ENCODE data around the gene M1AP.

M1AP gene

DNA sequence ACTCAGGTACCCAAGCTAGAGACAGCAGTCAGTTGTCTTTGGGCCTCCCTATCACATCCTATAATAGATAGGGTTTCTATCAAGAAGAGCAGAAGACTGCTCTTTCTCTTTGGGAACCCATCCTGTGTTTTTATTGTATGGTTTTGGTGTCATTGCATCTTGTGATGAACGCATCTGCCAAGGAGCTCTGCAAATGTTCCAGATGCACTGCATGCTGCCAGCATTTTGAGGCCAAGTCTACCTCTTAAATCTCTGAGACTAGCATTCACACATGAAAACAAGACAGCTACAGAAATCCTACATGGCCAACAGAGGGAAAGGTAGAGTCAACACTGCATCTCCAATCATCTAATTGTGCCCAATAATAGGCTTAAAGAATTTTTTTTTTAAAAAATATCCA is 20.0 kb upstream of the M1AP start:
- Histone ChIP-seq H3K9ac (ENCODE audit: low read depth, low read length) (no peak overlapping the region), H3K4me2 (ENCODE audit: insufficient read depth, low read length) (no peak overlapping the region), H3K27me3 (ENCODE audit: insufficient read depth, low read length, poor library complexity) (no peaks in the 10 kb centered on the region), H3K4me1 (ENCODE audit: insufficient read depth, low read length) (no peaks in the 10 kb centered on the region), H2AFZ (ENCODE audit: low read depth, low read length) (no peak overlapping the region), H3K36me3 (ENCODE audit: insufficient read depth, low read length) (no peaks in the 10 kb centered on the region), H3K4me3 (ENCODE audit: low read depth in 1 of 2, low read length in 2 of 2) (no peak overlapping the region), H4K20me1 (ENCODE audit: insufficient read depth, low read length) (no peaks in the 10 kb centered on the region), H3K27ac (ENCODE audit: low read length) (no peak overlapping the region), H3K9me3 (ENCODE audit: insufficient read depth, low read length, severe bottlenecking) (no peaks in the 10 kb centered on the region), H3K79me2 (ENCODE audit: insufficient read depth, low read length) (no peaks in the 10 kb centered on the region)
- no peak for ATAC-seq (ENCODE audit: insufficient read depth, low read depth)
- TF ChIP-seq CTCF (IDR thresholded peaks at IDR 0.05; ENCODE audit: borderline replicate concordance, extremely low read depth, low read length, poor library complexity, severe bottlenecking): no peak
- TF ChIP-seq EZH2 (IDR thresholded peaks at IDR 0.05; ENCODE audit: borderline replicate concordance, low read depth, low read length, severe bottlenecking): no peak
- no peak for DNase-seq

GRCh38 chr2:74659462-74659861 is 11.3 kb upstream of the M1AP start:
- Histone ChIP-seq H3K4me2 (ENCODE audit: insufficient read depth, low read length) (no peak overlapping the region), H3K4me1 (ENCODE audit: insufficient read depth, low read length) (peaks cover 8% of the 10 kb centered on the region), H4K20me1 (ENCODE audit: insufficient read depth, low read length) (no peaks in the 10 kb centered on the region), H3K9me3 (ENCODE audit: insufficient read depth, low read length, severe bottlenecking) (no peaks in the 10 kb centered on the region), H3K4me3 (ENCODE audit: low read depth in 1 of 2, low read length in 2 of 2) (no peak overlapping the region), H3K27ac (ENCODE audit: low read length) (no peak overlapping the region), H3K9ac (ENCODE audit: low read depth, low read length) (no peak overlapping the region), H3K36me3 (ENCODE audit: insufficient read depth, low read length) (no peaks in the 10 kb centered on the region), H3K79me2 (ENCODE audit: insufficient read depth, low read length) (no peaks in the 10 kb centered on the region), H2AFZ (ENCODE audit: low read depth, low read length) (no peak overlapping the region), H3K27me3 (ENCODE audit: insufficient read depth, low read length, poor library complexity) (no peaks in the 10 kb centered on the region)
- DNase-seq (no peak), ATAC-seq (ENCODE audit: insufficient read depth, low read depth) (no peak)
- TF ChIP-seq EZH2 (IDR thresholded peaks at IDR 0.05; ENCODE audit: borderline replicate concordance, low read depth, low read length, severe bottlenecking): no peak
- TF ChIP-seq CTCF (IDR thresholded peaks at IDR 0.05; ENCODE audit: borderline replicate concordance, extremely low read depth, low read length, poor library complexity, severe bottlenecking): no peak

- Histone ChIP-seq H2AFZ (ENCODE audit: low read depth, low read length) (no peak overlapping the region), H3K27me3 (ENCODE audit: insufficient read depth, low read length, poor library complexity) (no peaks in the 10 kb centered on the region), H3K9ac (ENCODE audit: low read depth, low read length) (no peak overlapping the region), H3K4me2 (ENCODE audit: insufficient read depth, low read length) (no peak overlapping the region), H3K4me3 (ENCODE audit: low read depth in 1 of 2, low read length in 2 of 2) (no peak overlapping the region), H3K79me2 (ENCODE audit: insufficient read depth, low read length) (no peaks in the 10 kb centered on the region), H3K27ac (ENCODE audit: low read length) (no peak overlapping the region), H4K20me1 (ENCODE audit: insufficient read depth, low read length) (no peaks in the 10 kb centered on the region), H3K4me1 (ENCODE audit: insufficient read depth, low read length) (peaks cover 18% of the 10 kb centered on the region), H3K36me3 (ENCODE audit: insufficient read depth, low read length) (no peaks in the 10 kb centered on the region), H3K9me3 (ENCODE audit: insufficient read depth, low read length, severe bottlenecking) (no peaks in the 10 kb centered on the region)
- no peak for TF ChIP-seq CTCF (IDR thresholded peaks at IDR 0.05; ENCODE audit: borderline replicate concordance, extremely low read depth, low read length, poor library complexity, severe bottlenecking)
- ATAC-seq (ENCODE audit: insufficient read depth, low read depth) (no peak), DNase-seq (no peak)
Observed at GRCh38 chr2:74658516-74658915, 10.4 kb upstream of the M1AP start.

DNA sequence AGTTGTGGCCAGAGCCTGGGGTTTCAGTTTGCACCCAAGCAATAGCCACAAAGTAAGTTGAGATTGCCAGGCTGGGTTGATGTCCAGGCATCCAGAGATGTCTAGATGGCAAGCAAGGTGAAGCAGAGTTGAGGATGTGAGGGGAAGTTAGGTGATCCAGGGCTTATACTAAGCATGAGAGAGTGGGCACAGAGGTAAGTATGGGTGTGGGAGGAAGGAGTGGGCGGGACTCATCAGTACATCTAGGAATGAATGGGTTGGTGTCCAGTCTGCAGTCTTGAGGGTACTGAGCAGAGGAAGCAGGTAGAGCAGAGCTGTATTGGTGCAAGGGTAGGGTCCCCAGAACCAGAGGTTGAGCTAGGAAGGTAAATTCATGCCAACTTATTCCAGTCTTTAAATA is 7.4 kb upstream of the M1AP start:
- peaks cover 20% of the 10 kb centered on the region for H3K4me1 ChIP-seq (ENCODE audit: insufficient read depth, low read length)
- ATAC-seq (ENCODE audit: insufficient read depth, low read depth) (no peak), DNase-seq (no peak)
- H3K27me3 ChIP-seq (ENCODE audit: insufficient read depth, low read length, poor library complexity): no peaks in the 10 kb centered on the region
- H3K79me2 ChIP-seq (ENCODE audit: insufficient read depth, low read length): no peaks in the 10 kb centered on the region
- no peak overlapping the region for H3K9ac ChIP-seq (ENCODE audit: low read depth, low read length)
- TF ChIP-seq CTCF (IDR thresholded peaks at IDR 0.05; ENCODE audit: borderline replicate concordance, extremely low read depth, low read length, poor library complexity, severe bottlenecking): no peak
- no peak for TF ChIP-seq EZH2 (IDR thresholded peaks at IDR 0.05; ENCODE audit: borderline replicate concordance, low read depth, low read length, severe bottlenecking)
- H3K36me3 ChIP-seq (ENCODE audit: insufficient read depth, low read length): no peaks in the 10 kb centered on the region
- no peaks in the 10 kb centered on the region for H3K9me3 ChIP-seq (ENCODE audit: insufficient read depth, low read length, severe bottlenecking)
- H3K27ac ChIP-seq (ENCODE audit: low read length): no peak overlapping the region
- no peaks in the 10 kb centered on the region for H4K20me1 ChIP-seq (ENCODE audit: insufficient read depth, low read length)
- no peak overlapping the region for H2AFZ ChIP-seq (ENCODE audit: low read depth, low read length)
- no peak overlapping the region for H3K4me3 ChIP-seq (ENCODE audit: low read depth in 1 of 2, low read length in 2 of 2)
- H3K4me2 ChIP-seq (ENCODE audit: insufficient read depth, low read length): no peak overlapping the region

Data from DND-41 (cell line).